HUES6 (cell line): ENCODE results near the gene C7orf57.
"Not testable (repeated sequence)": the region's sequence is repeated elsewhere in the genome, so short reads cannot be mapped to it uniquely, and the experiment has no call there.

Experiments used
- H3K27ac ChIP-seq: 2 replicates; pipeline ENCODE4 v1.7.0; 2013; ENCODE audit warnings: low read depth, mild to moderate bottlenecking, low read length, inconsistent platforms
- H3K27me3 ChIP-seq: 2 replicates; pipeline ENCODE4 v1.6.1; 2013; ENCODE audit warnings: low read length; ENCODE audit not compliant: control insufficient read depth, insufficient read depth
- H3K36me3 ChIP-seq: 2 replicates; pipeline ENCODE4 v1.6.1; 2013; ENCODE audit warnings: low read length; ENCODE audit not compliant: control insufficient read depth, insufficient read depth
- H3K4me1 ChIP-seq: 2 replicates; pipeline ENCODE4 v1.6.1; 2013; ENCODE audit warnings: low read length; ENCODE audit not compliant: control insufficient read depth, insufficient read depth
- H3K4me3 ChIP-seq: 2 replicates; pipeline ENCODE4 v1.5.1; 2013; ENCODE audit warnings: low read depth, low read length
- H3K9ac ChIP-seq: one replicate; pipeline ENCODE4 v1.6.1; 2013; ENCODE audit warnings: mild to moderate bottlenecking, low read length
- H3K9me3 ChIP-seq: 2 replicates; pipeline ENCODE4 v1.6.1; 2013; ENCODE audit warnings: low read depth, low read length; ENCODE audit not compliant: control insufficient read depth, insufficient read depth

The C7orf57 gene

DNA sequence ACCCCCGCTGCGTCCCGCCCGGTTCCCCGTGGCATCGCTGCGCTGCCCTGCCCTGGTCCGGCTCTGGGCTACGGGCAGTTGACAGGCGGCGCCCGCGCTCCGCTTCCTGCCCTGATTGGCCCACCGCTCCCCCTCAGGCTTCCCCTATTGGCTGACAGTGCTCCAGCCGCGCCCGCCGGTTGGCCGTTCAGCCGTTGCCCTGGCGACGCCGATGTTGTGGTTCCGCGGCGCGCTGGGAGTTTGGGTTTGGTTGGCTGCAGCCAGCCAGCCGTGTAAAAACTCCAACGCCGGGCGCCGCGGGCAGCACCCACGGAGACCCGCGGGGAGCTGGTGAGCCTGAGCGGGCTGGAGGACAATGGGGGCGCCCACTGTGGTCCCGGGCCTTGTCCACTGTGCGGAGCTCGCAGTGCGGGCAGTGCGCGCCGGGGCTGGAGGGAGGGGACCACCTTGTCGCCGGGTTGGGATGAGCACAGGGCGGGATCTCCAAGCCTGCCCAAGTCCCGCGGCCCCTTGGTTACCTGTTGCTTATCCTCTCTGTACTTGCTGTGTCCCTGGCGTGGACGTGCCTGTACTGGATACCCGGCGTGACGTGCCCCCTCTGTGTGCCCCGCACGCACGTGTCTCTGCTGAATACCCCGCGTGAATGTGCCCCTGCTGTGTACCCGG lies at the start of gene C7orf57:
Gene C7orf57 (plus strand): TSS at position 243 of the 666 bp plus-strand sequence. CDS start 766 bp downstream, outside the sequence.
- Histone ChIP-seq H3K27ac (no peak within 1 kb of the TSS), H3K4me3 (peak within 1 kb of the TSS; percentile 77)

DNA sequence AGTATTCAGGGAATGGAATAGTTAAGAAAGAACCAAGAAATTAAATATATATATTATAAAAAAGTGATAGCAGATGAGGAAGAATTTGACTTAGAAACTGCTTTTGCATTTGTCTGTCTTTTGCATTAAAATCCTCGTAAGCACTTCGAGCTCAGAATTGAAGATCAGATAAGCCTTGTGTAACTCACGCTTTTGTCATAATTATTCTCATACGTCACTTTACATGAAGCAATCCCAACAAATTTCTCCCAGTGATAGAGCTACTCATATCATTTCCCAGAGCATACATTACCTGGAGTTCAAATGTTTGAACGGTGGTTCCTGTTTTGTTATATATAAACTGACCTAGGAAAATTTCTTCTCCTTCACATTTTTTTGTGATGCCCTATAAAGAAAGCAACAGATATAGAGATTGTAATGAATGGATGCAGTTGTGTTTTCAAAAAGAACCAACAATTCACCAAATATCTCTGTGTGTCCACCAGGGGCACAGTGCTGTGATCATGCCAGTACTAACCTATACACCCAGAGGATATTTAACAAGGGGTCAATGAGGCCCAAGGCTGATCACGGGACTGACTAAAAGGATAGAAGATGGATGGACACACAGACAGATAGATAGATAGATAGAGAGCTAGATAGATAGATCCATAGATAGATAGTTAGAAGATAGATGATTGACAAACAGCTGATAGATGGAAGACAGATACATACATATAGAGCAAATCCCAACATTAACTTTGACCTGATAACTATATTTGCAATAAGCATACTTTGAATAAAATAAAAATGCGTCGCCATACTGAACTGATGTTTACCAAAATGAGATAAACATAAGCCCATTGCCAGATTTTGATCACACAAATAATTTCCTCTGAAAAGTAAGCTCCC lies 46.6 kb upstream of the C7orf57 start:
- Histone ChIP-seq H3K4me3 (no peak overlapping the region), H3K36me3 (no peaks in the 10 kb centered on the region), H3K27ac (peak overlapping the region; percentile 53; the same call in 1 of the 2 replicates), H3K9me3 (no peaks in the 10 kb centered on the region), H3K27me3 (no peaks in the 10 kb centered on the region), H3K4me1 (peaks cover 12% of the 10 kb centered on the region), H3K9ac (no peak overlapping the region)

More for the DNA sequence above, at the start of gene C7orf57:
- Histone ChIP-seq H3K27me3 (peaks cover 44% of the 10 kb centered on the region), H3K9ac (peak within 1 kb of the TSS; percentile 3), H3K4me1 (peaks cover 37% of the 10 kb centered on the region), H3K36me3 (no peaks in the 10 kb centered on the region), H3K9me3 (no peaks in the 10 kb centered on the region)

DNA sequence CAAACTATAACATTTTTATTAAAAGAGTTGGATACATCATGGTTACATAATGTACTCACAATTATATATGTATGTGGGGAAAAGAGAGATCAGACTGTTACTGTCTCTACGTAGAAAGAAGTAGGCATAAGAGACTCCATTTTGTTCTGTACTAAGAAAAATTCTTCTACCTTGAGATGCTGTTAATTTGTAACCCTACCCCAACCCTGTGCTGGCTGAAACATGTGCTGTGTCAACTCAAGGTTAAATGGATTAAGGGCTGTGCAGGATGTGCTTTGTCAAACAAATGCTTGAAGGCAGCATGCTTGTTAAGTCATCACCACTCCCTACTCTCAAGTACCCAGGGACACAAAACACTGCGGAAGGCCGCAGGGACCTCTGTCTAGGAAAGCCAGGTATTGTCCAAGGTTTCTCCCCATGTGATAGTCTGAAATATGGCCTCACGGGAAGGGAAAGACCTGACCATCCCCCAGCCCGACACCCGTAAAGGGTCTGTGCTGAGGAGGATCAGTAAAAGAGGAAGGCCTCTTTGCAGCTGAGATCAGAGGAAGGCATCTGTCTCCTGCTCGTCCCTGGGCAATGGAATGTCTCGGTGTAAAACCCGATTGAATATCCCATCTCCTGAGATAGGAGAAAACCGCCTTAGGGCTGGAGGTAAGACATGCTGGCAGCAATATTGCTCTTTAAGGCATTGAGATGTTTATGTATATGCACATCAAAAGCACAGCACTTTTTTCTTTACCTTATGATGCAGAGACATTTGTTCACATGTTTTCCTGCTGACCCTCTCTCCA lies 45.5 kb upstream of the C7orf57 start:
- Histone ChIP-seq H3K9ac (peak overlapping the region; percentile 67), H3K4me1 (peaks cover 12% of the 10 kb centered on the region), H3K27ac (peak overlapping the region; percentile 52; the same call in 1 of the 2 replicates)
- H3K4me3 ChIP-seq, H3K9me3 ChIP-seq, H3K27me3 ChIP-seq, H3K36me3 ChIP-seq: not testable (repeated sequence)

DNA sequence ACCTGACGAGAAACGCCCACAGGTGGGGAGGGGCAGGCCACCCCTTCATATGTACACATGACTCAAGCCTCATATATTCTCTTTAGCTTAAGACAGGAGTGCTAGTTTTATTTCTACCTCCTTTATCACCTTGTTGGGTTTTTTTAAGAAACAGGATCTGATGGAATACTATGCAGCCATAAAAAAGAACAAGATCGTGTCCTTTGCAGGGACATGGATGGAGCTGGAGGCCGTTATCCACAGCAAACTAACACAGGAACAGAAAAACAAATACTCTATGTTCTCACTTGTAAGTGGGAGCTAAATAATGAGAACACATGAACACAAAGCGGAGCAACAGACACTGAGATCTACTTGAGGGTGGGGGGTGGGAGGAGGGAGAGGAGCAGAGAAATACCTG lies 44.8 kb upstream of the C7orf57 start:
- H3K9ac ChIP-seq = peak overlapping the region; percentile 67
- H3K9me3 ChIP-seq = no peaks in the 10 kb centered on the region
- no peak overlapping the region for H3K4me3 ChIP-seq
- peak overlapping the region; percentile 52; the same call in 1 of the 2 replicates for H3K27ac ChIP-seq
- H3K36me3 ChIP-seq = no peaks in the 10 kb centered on the region
- H3K27me3 ChIP-seq = no peaks in the 10 kb centered on the region
- peaks cover 12% of the 10 kb centered on the region for H3K4me1 ChIP-seq

DNA sequence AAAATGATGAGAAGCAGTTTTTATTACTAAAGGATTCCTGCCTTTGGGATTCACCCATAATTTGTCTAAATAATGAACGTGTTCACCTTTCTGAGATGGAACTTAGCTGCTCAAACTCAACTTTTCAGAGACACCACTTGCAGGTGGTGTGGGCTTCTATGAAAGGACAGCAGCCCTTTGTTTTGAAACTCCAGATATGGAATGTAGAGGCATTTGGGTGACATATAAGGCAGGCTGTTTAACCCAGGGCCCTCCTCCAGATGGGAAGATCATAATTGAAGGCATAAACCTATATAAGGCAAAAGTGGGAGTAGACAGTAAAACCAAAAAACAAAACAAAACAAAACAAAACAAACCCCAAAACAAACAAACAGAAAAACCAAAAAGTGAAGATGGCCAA lies 44.1 kb upstream of the C7orf57 start:
- Histone ChIP-seq H3K9ac (peak overlapping the region; percentile 72), H3K4me1 (peaks cover 12% of the 10 kb centered on the region), H3K4me3 (peak overlapping the region; percentile 58), H3K9me3 (no peaks in the 10 kb centered on the region), H3K36me3 (no peaks in the 10 kb centered on the region), H3K27me3 (no peaks in the 10 kb centered on the region), H3K27ac (peak overlapping the region; percentile 58; the same call in 1 of the 2 replicates)

DNA sequence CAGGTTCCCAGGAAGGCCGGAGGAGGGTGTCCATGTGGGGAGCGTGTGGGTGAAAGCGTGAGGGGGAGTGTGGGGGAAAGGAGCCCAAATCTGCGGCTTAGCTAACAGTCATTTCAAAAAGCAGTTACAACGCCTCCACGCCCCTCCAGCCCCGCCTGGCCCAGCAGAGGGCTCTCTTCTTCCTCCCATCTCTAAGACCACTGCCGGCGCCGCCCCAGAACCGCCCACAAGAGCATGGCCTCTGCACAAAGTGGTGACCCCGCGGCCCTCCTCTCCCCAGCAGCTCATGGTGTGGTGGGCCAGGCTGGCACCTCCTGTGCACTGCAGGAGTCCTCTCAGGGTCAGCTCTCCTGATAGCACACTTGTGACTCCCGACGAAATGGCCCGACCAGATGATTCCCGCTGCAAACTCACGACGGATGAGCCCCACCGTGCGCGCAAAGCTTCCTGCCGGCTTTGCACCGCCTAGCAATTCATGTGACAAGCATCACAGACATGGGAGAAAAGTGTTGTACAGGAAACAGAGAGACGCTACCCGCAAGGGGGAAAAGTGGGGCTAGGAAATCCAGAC lies 43.5 kb upstream of the C7orf57 start:
- Histone ChIP-seq H3K9ac (peak overlapping the region; percentile 72), H3K4me3 (peak overlapping the region; percentile 58), H3K36me3 (no peaks in the 10 kb centered on the region), H3K27ac (peak overlapping the region; percentile 58; the same call in 1 of the 2 replicates), H3K4me1 (peaks cover 12% of the 10 kb centered on the region), H3K27me3 (no peaks in the 10 kb centered on the region), H3K9me3 (no peaks in the 10 kb centered on the region)

DNA sequence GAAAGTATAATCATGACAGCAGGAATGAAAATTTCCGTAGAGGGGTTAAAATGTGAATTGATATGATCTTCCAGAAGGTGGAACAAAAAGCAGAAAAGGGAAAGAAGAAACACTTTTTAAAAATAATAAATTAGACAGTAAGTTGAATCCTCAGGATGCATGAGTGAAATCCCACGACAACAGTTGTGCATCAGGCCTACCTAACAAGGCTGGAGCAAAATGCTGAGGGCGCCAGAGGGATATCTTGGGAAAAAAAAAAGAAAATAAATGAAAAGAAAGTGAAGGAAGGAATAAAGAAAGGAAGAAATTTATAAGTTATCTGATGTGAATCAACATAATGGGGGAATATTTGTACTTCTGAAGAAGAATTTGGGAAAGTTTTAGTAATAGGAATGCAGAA lies 42.9 kb upstream of the C7orf57 start:
- H3K9ac ChIP-seq = no peak overlapping the region
- H3K4me1 ChIP-seq = peaks cover 12% of the 10 kb centered on the region
- H3K36me3 ChIP-seq = no peaks in the 10 kb centered on the region
- H3K4me3 ChIP-seq = no peak overlapping the region
- H3K27me3 ChIP-seq = no peaks in the 10 kb centered on the region
- H3K27ac ChIP-seq = peak overlapping the region; percentile 58; the same call in 1 of the 2 replicates
- no peaks in the 10 kb centered on the region for H3K9me3 ChIP-seq

DNA sequence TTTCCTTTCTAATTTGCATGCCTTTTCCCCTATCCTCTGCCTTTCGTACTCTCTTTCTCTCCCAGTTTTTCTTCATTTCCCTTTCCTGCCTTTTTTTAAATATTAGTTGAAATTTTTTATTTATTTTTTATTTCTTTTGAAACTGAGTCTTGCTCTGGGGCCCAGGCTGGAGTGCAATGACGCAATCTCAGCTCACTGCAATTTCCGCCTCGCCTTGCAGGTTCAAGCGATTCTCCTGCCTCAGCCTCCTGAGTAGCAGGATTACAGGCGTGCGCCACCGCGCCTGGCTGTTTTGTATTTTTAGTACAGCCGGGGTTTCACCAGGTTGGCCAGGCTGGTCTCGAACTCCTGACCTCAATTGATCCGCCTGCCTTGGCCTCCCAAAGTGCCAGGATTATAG lies 35.9 kb upstream of the C7orf57 start:
- Histone ChIP-seq H3K36me3 (no peaks in the 10 kb centered on the region), H3K27me3 (no peaks in the 10 kb centered on the region), H3K4me1 (0 out of 2 replicates have a peak, but pooled peaks cover 2% of the 10 kb centered on the region), H3K9me3 (0 out of 2 replicates have a peak, but pooled peaks cover 3% of the 10 kb centered on the region), H3K27ac (peak overlapping the region; percentile 8; the same call in 1 of the 2 replicates), H3K4me3 (no peak overlapping the region), H3K9ac (no peak overlapping the region)

DNA sequence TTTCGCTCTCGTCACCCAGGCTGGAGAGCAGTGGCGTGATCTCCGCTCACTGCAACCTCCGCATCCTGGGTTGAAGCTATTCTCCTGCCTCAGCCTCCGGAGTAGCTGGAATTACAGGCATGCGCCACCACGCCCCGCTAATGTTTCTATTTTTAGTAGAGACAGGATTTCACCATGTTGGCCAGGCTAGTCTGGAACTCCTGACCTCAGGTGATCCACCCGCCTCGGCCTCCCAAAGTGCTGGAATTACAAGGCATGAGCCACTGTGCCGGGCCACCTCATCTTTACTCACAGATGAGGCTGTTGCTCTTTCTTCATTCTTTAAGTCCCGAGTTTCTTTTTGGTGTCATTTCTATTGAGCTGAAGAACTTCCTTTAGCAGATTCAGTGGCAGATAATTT lies 35.2 kb upstream of the C7orf57 start:
- H3K27me3 ChIP-seq, H3K36me3 ChIP-seq, H3K9ac ChIP-seq, H3K4me1 ChIP-seq, H3K9me3 ChIP-seq, H3K4me3 ChIP-seq: not testable (repeated sequence)
- H3K27ac ChIP-seq = peak overlapping the region; percentile 62; the same call in 1 of the 2 replicates

DNA sequence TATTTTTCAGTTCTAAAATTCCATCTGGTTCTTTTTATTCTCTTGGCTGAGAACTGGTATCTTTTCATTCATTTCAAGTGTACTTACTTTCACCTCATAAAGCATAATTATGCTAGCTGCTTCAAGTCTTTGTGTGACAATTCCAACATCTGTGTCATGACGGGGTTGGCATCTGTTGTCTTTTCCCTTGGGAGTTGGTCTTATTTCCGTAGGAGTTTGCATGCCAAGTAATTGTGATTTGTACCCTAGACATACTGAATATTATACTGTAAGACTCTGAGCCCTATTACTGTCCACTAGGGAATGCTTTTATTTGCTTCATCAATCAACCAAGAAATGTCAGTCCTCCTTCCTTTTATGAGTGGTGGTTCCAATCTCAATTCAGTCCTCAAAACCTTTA lies 31.3 kb upstream of the C7orf57 start:
- peaks cover 10% of the 10 kb centered on the region; the same call in 1 of the 2 replicates for H3K4me1 ChIP-seq
- no peaks in the 10 kb centered on the region for H3K36me3 ChIP-seq
- H3K9ac ChIP-seq = no peak overlapping the region
- H3K27me3 ChIP-seq = no peaks in the 10 kb centered on the region
- no peak overlapping the region for H3K27ac ChIP-seq
- H3K4me3 ChIP-seq = no peak overlapping the region
- H3K9me3 ChIP-seq = 0 out of 2 replicates have a peak, but pooled peaks cover 3% of the 10 kb centered on the region
